ENCODE data around the gene ME1.

The ME1 gene

GRCh38 chr6:83433177-83433576 is 2.3 kb upstream of the ME1 start:
- TF ChIP-seq CTCF (IDR thresholded peaks at IDR 0.05; ENCODE audit: extremely low read depth, missing control alignments): no peak
- no peak for DNase-seq (ENCODE audit: low spot score)

GRCh38 chr6:83432636-83433035 is 1.8 kb upstream of the ME1 start:
- TF ChIP-seq CTCF (IDR thresholded peaks at IDR 0.05; ENCODE audit: extremely low read depth, missing control alignments): no peak
- no peak for DNase-seq (ENCODE audit: low spot score)

- TF ChIP-seq CTCF (IDR thresholded peaks at IDR 0.05; ENCODE audit: extremely low read depth, missing control alignments): no peak
- peak; percentile 13 for DNase-seq (ENCODE audit: low spot score)
These were observed 799 bp upstream of the ME1 start for GRCh38 chr6:83431545-83432155.

- TF ChIP-seq CTCF (IDR thresholded peaks at IDR 0.05; ENCODE audit: extremely low read depth, missing control alignments): no peak
- DNase-seq (ENCODE audit: low spot score): peak; percentile 10
These were observed 817 bp downstream of the ME1 start for GRCh38 chr6:83429857-83430610.

- no peak for TF ChIP-seq CTCF (IDR thresholded peaks at IDR 0.05; ENCODE audit: extremely low read depth, missing control alignments)
- DNase-seq (ENCODE audit: low spot score): no peak
These were observed 1.6 kb downstream of the ME1 start for GRCh38 chr6:83429269-83429668.

GRCh38 chr6:83424392-83425018 is 6.3 kb downstream of the ME1 start:
- DNase-seq (ENCODE audit: low spot score): no peak
- no peak for TF ChIP-seq CTCF (IDR thresholded peaks at IDR 0.05; ENCODE audit: extremely low read depth, missing control alignments)

All from GM20000 (cell line).